HCT116 (cell line): ENCODE measurements around the gene TMEM63A. TPM values are rescaled to one million over a fixed set of nuclear protein-coding genes. Genes with fewer than 3 reads are reported as not detected.

Source experiments
- ATAC-seq: fragments of 200-7000 bp; cut with Tn5 transposase; 2 replicates; pipeline ENCODE4 v1.9.1; 2020; ENCODE audit warnings: mild to moderate bottlenecking, moderate library complexity
- BruUV-seq: library from RNA; stranded (reverse); fragments of 400-500 nt; replicated peaks from 2 replicates; lab custom pipeline; 2021; lab: Mats Ljungman, UMichigan
- CTCF ChIA-PET: fragments of 300-600 bp; sonication (Branson Sonifier 250); formaldehyde crosslinking; loops from one replicate; lab custom pipeline; 2021; ENCODE audit warnings: antibody characterized with exemption; lab: Charles Lee
- POLR2A ChIA-PET: fragments of 300-600, 350-600 bp; sonication (Branson Sonifier 250); formaldehyde crosslinking; loops from one replicate; lab custom pipeline; 2021; ENCODE audit warnings: antibody characterized with exemption; lab: Charles Lee
- RAD21 ChIA-PET, 2 experiments: fragments of 300-600 bp; sonication (Branson Sonifier 250); formaldehyde crosslinking; loops; one replicate each; lab custom pipeline; 2023; ENCODE audit warnings: low total read pairs in 2 of 2; ENCODE audit not compliant: uncharacterized antibody in 2 of 2, unreplicated experiment in 2 of 2, low non-redundant PET in 1 of 2; lab: Charles Lee
- DNase-seq: peaks from one replicate; pipeline ENCODE4 v3.0.0-alpha.2; 2010; ENCODE audit warnings: low read depth, low spot score
- H2AFZ ChIP-seq: fragments of 200-600 bp; shearing (Covaris generic), sonication (generic); 2 replicates; pipeline ENCODE4 v1.6.1; 2017; ENCODE audit warnings: low read depth, mixed run types, mixed read lengths, antibody characterized with exemption, low read length; ENCODE audit not compliant: poor library complexity, severe bottlenecking
- H3K27ac ChIP-seq: 2 replicates; pipeline ENCODE4 v1.5.1; 2012; ENCODE audit warnings: low read depth, low read length
- H3K27me3 ChIP-seq: fragments of 200-600 bp; sonication (generic); 2 replicates; pipeline ENCODE4 v1.6.1; 2016; ENCODE audit warnings: mixed run types, low read length, mixed read lengths; ENCODE audit not compliant: insufficient read depth
- H3K36me3 ChIP-seq, 2 experiments: fragments of 200-500 bp in 1 of 2; fragments of 200-600 bp in 1 of 2; sonication (Bioruptor generic) in 1 of 2; sonication (generic) in 1 of 2; 2 replicates each; pipeline versions ENCODE4 v1.5.1 to v1.6.1; 2014 to 2016; ENCODE audit warnings: low read length in 2 of 2, inconsistent platforms in 1 of 2, mixed read lengths in 1 of 2, mixed run types in 1 of 2; ENCODE audit not compliant: insufficient read depth in 2 of 2, control insufficient read depth in 1 of 2
- H3K4me1 ChIP-seq, 2 experiments: fragments of 200-600 bp in 1 of 2; sonication (generic) in 1 of 2; 2 replicates each; pipeline versions ENCODE4 v1.5.1 to v1.6.1; 2012 to 2017; ENCODE audit warnings: low read length in 2 of 2, inconsistent platforms in 1 of 2, mild to moderate bottlenecking in 1 of 2, mixed read lengths in 1 of 2, mixed run types in 1 of 2, moderate library complexity in 1 of 2; ENCODE audit not compliant: insufficient read depth in 2 of 2, control insufficient read depth in 1 of 2
- H3K4me2 ChIP-seq: fragments of 200-600 bp; sonication (generic); 2 replicates; pipeline ENCODE4 v1.6.1; 2017; ENCODE audit warnings: mixed run types, low read length, mixed read lengths
- H3K4me3 ChIP-seq, 2 experiments: fragments of 200-600 bp in 1 of 2; sonication (generic) in 1 of 2; replicated peaks in 1 of 2; 2 replicates each; pipeline ENCODE4 v1.5.1; 2011 to 2016; ENCODE audit warnings: low read length in 2 of 2, control low read depth in 1 of 2, low read depth in 1 of 2, mild to moderate bottlenecking in 1 of 2, mixed read lengths in 1 of 2, mixed run types in 1 of 2
- H3K79me2 ChIP-seq: fragments of 200-600 bp; sonication (generic); 2 replicates; pipeline ENCODE4 v1.6.1; 2017; ENCODE audit warnings: mild to moderate bottlenecking, mixed run types, low read length, moderate library complexity, mixed read lengths; ENCODE audit not compliant: insufficient read depth
- H3K9ac ChIP-seq: fragments of 200-600 bp; sonication (generic); 2 replicates; pipeline ENCODE4 v1.6.1; 2016; ENCODE audit warnings: low read length, mixed read lengths
- H3K9me2 ChIP-seq: fragments of 200-600 bp; sonication (generic), shearing (Covaris generic); 2 replicates; pipeline ENCODE4 v1.6.1; 2017; ENCODE audit warnings: mixed run types, mild to moderate bottlenecking, moderate library complexity; ENCODE audit not compliant: insufficient read depth
- H3K9me3 ChIP-seq, 2 experiments: fragments of 200-500 bp in 1 of 2; fragments of 200-600 bp in 1 of 2; sonication (Bioruptor generic) in 1 of 2; sonication (generic) in 1 of 2; 2 replicates each; pipeline ENCODE4 v1.6.1; 2014 to 2017; ENCODE audit warnings: low read length in 2 of 2, mixed read lengths in 2 of 2, inconsistent platforms in 1 of 2, low read depth in 1 of 2, mild to moderate bottlenecking in 1 of 2, mixed run types in 1 of 2, moderate library complexity in 1 of 2; ENCODE audit not compliant: control insufficient read depth in 1 of 2, insufficient read depth in 1 of 2
- H4K20me1 ChIP-seq: fragments of 200-600 bp; sonication (generic), shearing (Covaris generic); 2 replicates; pipeline ENCODE4 v1.6.1; 2017; ENCODE audit warnings: mixed run types, mild to moderate bottlenecking, moderate library complexity; ENCODE audit not compliant: insufficient read depth
- EGR1 ChIP-seq: IDR thresholded peaks from 2 replicates; pipeline ENCODE4 v1.6.1; 2012; ENCODE audit warnings: low read depth
- SIN3A ChIP-seq: IDR thresholded peaks from 2 replicates; pipeline ENCODE4 v1.6.1; 2012; ENCODE audit warnings: low read depth
- TCF7L2 ChIP-seq: IDR thresholded peaks from 2 replicates; pipeline ENCODE4 v1.7.0; 2011; ENCODE audit warnings: borderline replicate concordance, inconsistent platforms; ENCODE audit not compliant: insufficient read depth, insufficient read length; ENCODE audit errors: extremely low read depth
- intact Hi-C: fragments of 100-400 bp; cut with micrococcal nuclease; formaldehyde crosslinking; loops from 2 replicates; pipeline ENCODE4 v1.10.0; 2022
- total RNA-seq: library from RNA; stranded (reverse); gene quantifications from one replicate; pipeline ENCODE4 v1.2.1, GENCODE V29; 2021; ENCODE audit not compliant: unreplicated experiment

TMEM63A gene
- total RNA-seq, 1 experiment from 2014 or later = 24.4 TPM

GRCh38 chr1:225828706-225829345 lies 53.4 kb downstream of the TMEM63A start:
- ChIA-PET POLR2A (no interaction called here), CTCF (no interaction called here), RAD21 (no interaction called here)
- no peaks in the 10 kb centered on the region for H3K27me3 ChIP-seq
- no peak overlapping the region for H3K27ac ChIP-seq
- no peaks in the 10 kb centered on the region for H3K9me2 ChIP-seq
- H3K9ac ChIP-seq = no peak overlapping the region
- H4K20me1 ChIP-seq = no peaks in the 10 kb centered on the region
- no peaks in the 10 kb centered on the region for H3K79me2 ChIP-seq
- TF ChIP-seq EGR1 = no peak
- H3K4me2 ChIP-seq = no peak overlapping the region
- DNase-seq (no peak), ATAC-seq (no peak)
- H3K4me3 ChIP-seq = no peak overlapping the region
- intact Hi-C loops = no loop called here
- no TSS peak for BruUV-seq
- no peaks in the 10 kb centered on the region for H3K4me1 ChIP-seq
- H2AFZ ChIP-seq = no peak overlapping the region
- no peaks in the 10 kb centered on the region for H3K9me3 ChIP-seq
- peaks cover 0 to 2% of the 10 kb centered on the region in 2 experiments; a peak in 1 of 4 replicates for H3K36me3 ChIP-seq

GRCh38 chr1:225827076-225827475 lies 55.1 kb downstream of the TMEM63A start:
- no TSS peak for BruUV-seq
- Histone ChIP-seq H3K4me1 (no peaks in the 10 kb centered on the region), H3K27ac (no peak overlapping the region), H3K9me3 (no peaks in the 10 kb centered on the region), H3K4me3 (no peak overlapping the region), H4K20me1 (no peaks in the 10 kb centered on the region), H3K36me3 (no peaks in the 10 kb centered on the region; a peak in 1 of 4 replicates), H3K4me2 (no peak overlapping the region), H3K79me2 (no peaks in the 10 kb centered on the region), H3K9me2 (no peaks in the 10 kb centered on the region), H3K27me3 (no peaks in the 10 kb centered on the region), H3K9ac (no peak overlapping the region), H2AFZ (no peak overlapping the region)
- TF ChIP-seq SIN3A (no peak), TCF7L2 (no peak)
- intact Hi-C loops = no loop called here
- ChIA-PET CTCF (no interaction called here), RAD21 (no interaction called here), POLR2A (no interaction called here)
- DNase-seq = no peak
- ATAC-seq = no peak
